Measurements from ENCODE around the gene SCGN.

Gene SCGN

GRCh38 chr6:25689966-25690365, 38.0 kb downstream of the SCGN start:
- DNase-seq = no peak

- DNase-seq = no peak
Measured at GRCh38 chr6:25691894-25692293, 39.9 kb downstream of the SCGN start.

DNA sequence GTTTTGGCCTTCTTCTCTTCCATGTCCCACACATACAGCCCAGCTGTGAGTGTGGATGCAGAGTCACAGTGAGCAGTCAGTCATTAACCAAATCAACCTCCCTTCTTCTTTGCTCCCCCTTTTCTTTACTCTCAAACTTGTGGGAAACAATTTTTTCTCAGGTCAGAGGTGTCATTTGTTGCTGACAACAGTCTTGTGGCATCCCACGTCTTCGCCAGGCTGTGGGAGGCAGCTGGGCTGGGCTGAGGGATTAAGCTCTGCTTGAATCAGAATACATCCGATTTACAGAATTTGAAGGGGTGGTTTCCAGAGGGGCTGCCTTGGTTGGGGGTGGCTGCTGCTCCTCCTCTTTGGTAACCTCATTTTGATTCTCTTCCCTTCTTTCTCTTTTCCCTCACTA, 40.5 kb downstream of the SCGN start:
- no peak for DNase-seq

DNA sequence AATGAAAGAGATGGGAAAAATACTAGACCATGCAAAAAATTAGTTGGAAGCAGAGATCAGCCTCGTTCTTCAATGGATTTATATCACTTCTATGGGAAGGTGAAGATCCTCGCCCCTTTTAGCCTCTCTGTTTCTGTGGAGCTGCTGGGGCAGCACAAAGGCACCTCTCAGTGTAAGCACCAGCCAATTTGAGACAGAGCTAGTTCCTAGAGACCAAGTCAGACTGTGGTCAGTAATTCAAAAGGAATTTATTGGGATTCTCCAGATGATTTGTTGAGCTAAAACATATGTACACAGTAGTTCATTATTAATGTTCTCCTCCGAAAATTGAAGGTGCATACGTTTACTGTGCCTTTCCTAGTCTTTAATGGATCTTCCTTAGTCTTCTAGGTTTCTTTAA, 42.4 kb downstream of the SCGN start:
- no peak for DNase-seq

DNA sequence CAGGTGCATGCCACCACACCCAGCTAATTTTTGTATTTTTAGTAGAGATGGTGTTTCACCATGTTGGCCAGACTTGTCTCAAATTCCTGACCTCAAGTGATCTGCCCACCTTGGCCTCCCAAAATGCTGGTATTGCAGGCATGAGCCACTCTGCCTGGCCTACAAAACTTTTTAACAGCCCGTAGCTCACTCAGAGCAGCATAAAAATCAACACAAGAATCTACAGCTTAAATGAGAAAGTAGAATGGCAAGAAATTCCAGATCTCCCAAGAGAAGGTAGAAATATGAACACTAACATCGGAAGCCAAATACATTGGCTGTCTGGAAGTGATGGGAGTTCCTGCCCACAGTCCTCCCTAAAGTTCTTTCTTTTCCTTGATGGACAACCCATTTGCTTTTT, 43.7 kb downstream of the SCGN start:
- no peak for DNase-seq

- DNase-seq = no peak
Measured at GRCh38 chr6:25697537-25698340, 45.7 kb downstream of the SCGN start.

DNA sequence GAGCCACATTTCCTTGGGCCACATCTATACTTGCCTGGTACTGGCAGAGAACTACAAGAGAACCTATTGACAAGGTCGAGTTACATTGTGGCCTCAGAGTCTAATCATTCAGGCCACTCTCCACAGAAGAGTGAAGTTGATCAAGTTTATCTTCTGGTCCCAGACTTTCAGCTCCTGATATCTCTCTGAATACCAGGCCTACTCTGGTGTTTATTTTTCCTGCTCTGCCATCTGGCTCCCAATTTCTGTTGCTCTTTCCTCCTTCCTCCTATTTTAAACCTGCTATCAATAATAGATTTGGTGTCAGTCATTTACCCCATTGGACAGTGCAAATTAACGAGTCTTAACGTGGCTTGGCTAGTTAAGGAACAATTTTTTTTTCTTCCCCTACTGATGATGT, 46.6 kb downstream of the SCGN start:
- no peak for DNase-seq

DNA sequence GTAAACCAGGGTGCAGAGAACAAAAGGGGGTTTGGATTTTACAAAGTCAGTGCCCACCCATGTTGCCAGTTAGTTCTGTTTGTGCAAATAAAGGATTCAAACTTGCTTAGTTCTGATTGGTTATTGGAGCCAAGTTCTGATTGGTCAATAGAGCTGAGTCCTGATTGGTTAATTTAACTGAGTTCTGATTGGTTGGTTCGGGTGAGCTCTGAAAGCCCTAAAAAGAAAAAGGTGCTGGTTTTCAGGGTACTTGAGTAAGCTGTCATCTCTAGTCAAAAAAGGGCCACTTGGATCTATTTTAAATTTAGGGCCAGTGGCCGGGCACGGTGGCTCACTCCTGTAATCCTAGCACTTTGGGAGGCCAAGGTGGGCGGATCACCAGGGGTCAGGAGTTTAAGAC, 47.6 kb downstream of the SCGN start:
- no peak for DNase-seq

- DNase-seq = no peak
Measured at GRCh38 chr6:25700761-25701160, 48.7 kb downstream of the SCGN start.

GRCh38 chr6:25701807-25702206, 49.8 kb downstream of the SCGN start:
- DNase-seq = no peak

GRCh38 chr6:25703005-25703404, 51.0 kb downstream of the SCGN start:
- no peak for DNase-seq

GRCh38 chr6:25704001-25704400, 52.0 kb downstream of the SCGN start:
- DNase-seq = no peak

DNA sequence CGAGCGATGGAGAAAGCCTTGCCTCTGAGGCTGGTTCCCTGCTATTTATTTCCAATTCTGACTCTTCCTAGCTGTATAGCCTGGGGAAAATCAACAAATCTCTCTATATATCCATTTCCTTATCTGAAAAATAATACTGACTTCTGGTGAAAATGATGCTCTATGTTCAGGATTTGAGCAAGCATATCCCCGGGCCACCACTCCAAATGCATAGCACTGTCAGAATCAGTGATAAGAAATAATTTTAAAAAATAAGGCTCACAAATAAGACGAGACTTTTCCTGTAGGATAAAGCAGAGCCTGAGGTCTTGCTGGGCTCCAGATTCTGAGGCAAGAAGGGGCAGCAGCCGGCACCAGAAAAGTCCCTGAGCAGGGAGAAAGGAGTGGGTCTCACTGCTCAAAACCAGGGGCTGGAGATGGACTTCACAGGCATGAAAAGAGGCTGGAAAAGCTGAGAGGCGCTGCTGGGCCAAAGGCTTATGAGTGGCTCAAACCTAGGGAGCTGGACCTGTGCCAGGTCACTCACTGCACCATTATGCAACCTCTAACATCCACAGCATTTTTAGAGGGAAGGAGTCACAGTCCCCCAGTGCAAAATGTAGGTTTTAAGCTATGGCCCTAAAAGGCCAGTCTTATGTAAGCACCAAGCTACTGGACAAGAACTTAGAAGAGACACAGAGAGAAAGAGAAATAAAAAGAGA, 54.4 kb downstream of the SCGN start:
- DNase-seq = no peak

DNA sequence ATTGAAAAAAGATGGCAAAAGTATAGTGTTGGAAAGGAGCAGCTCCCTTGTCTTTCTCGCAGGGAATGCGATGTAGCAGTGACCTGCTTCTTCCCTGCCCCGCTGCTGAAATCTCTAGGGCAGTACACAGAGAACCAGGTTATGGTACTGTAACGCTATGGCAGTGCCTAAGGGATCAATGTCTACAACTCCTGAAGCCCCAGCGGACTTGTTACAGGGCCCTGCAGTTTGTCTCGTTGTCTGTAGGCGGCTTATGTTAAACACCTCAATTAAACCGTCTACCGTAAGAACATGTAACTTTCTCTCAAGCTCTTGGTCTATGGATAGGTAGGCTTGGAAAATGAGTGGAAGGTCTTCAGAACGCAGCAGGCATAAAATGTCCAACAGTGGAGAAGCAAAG, 57.7 kb downstream of the SCGN start:
- DNase-seq = no peak

DNA sequence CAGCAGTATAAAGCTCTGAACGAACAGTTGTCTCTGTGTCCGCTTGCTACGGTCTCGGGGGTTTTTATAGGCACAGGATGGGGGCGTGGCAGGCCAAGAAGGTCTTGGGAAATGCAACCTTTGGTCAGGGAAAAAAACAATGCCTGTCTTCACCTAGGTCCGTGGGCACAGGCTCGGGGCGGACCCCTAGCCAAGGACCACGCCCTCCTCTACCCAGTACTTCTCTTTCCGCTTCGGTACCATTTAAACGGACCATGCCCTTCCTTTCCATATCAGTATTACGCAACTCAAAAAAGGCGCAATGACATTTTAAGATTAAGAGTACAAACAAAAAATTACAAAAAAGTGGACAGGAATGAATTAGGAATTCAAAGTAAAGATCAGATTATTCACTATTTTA, 58.3 kb downstream of the SCGN start:
- DNase-seq = no peak

DNA sequence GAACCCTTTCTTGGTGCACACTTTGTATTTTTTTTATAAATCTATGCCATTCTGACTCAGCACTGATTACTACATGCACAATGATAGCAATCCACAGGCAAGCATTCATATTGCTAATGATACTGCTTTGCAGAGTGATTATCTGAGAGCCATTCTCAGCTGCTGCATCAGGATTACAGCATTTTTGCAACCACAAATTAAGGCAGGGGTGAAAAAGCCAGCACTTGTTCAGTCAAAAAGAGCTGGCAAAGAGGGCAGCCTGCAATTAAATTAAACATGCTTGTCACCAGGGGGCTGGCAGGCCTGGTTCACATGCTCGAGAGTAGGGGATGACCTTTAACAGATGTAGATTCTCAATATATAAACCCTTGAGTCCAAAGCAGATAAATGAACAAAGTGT, 61.8 kb downstream of the SCGN start:
- DNase-seq = no peak

DNA sequence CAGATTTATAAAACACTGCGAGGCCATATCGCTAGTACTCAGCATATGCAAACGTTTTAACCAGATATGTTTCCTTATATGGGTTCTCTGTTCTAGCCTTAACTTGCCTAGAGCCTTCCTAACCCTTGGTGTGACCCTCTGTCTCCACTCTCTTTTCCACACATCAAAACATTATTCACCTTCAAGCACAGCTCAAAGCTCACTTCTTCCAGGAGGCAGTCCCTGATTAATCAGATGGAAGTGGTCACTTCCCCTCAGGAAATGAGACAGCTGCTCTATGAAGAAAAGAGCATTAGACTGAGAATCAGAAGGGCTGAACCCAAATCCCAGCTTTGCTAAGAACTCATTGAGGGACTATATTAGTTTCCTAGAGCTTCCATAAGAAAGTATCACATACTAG, 62.8 kb downstream of the SCGN start:
- DNase-seq = no peak

- DNase-seq = no peak
Measured at GRCh38 chr6:25715794-25716193, 63.8 kb downstream of the SCGN start.

GRCh38 chr6:25717866-25718740, 66.1 kb downstream of the SCGN start:
- DNase-seq = no peak

GRCh38 chr6:25726122-25726911, 74.3 kb downstream of the SCGN start:
- DNase-seq = no peak

DNA sequence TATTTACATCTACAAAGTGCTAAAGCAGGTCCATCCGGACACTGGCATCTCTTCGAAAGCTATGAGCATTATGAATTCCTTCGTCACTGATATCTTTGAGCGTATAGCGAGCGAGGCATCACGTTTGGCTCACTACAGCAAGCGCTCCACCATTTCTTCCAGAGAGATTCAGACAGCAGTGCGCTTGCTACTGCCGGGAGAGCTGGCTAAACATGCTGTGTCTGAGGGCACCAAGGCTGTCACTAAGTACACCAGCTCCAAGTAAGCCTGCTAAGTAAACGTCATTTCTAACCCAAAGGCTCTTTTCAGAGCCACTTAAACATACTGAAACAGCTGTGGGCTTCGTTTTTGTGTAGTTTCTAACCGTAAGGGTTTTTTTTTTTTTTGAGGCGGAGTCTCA, 75.0 kb downstream of the SCGN start:
- DNase-seq = no peak

DNA sequence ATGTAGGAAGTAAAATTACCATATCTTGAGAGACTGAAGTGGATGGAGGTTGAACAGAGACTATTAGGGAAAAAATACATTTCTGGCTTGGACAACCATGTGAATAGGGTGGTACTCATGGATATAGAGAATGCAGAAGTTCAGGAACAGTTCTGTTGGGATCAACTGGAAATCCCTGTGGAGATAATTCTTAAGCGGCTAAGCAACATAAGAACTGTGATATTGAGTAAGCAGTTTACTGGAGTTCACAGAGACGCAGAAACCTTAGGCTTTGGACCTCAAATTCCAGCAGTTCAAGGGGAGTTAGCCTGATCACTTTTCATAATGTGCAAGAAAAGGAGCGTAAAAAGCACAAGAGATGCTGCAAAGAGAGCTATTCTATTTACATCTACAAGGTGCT, 78.9 kb downstream of the SCGN start:
- DNase-seq = no peak

DNA sequence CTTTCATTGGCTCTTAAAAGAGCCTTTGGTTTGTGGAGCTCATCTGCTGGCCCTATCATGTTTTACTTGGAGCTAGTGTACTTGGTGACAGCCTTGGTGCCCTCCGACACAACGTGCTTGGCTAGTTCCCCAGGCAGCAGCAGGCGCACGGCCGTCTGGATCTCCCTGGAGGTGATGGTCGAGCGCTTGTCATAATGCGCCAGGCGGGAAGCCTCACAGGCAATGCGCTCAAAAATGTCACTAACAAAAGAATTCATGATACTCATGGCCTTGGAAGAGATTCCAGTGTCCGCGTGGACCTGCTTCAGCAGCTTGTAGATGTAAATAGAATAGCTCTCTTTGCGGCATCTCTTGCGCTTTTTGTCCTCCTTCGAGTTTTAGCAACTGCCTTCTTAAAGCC, 79.7 kb downstream of the SCGN start:
- no peak for DNase-seq

All from activated T-cell treated with anti-CD3 and anti-CD28 coated beads for 4 hours (primary cell).